Upper lobe of right lung (tissue), 1 donor: Measurements from ENCODE around the gene ARMH1. TPM values are rescaled to one million over a fixed set of nuclear protein-coding genes. Genes with fewer than 3 reads are reported as not detected.
A peak's percentile ranks its signal among the peaks of the same experiment; 100 is the strongest.

Experiments used
- ATAC-seq: fragments of 200-7000 bp; cut with Tn5 transposase; one replicate; pipeline ENCODE4 v1.9.1; 2020; ENCODE audit warnings: mild to moderate bottlenecking, moderate library complexity
- DNase-seq: peaks from one replicate; pipeline ENCODE4 v3.0.0-alpha.2; 2020
- H3K27ac ChIP-seq: fragments of 200-600 bp; one replicate; pipeline ENCODE4 v1.8.0; 2022
- H3K27me3 ChIP-seq: fragments of 200-600 bp; one replicate; pipeline ENCODE4 v1.8.0; 2022; ENCODE audit warnings: mild to moderate bottlenecking
- H3K36me3 ChIP-seq: fragments of 200-600 bp; one replicate; pipeline ENCODE4 v1.8.0; 2022
- H3K4me1 ChIP-seq: fragments of 200-600 bp; one replicate; pipeline ENCODE4 v1.8.0; 2022
- H3K4me3 ChIP-seq: fragments of 200-600 bp; one replicate; pipeline ENCODE4 v1.8.0; 2022; ENCODE audit warnings: mild to moderate bottlenecking
- H3K9me3 ChIP-seq: fragments of 200-600 bp; one replicate; pipeline ENCODE4 v1.8.0; 2022
- intact Hi-C: fragments of 100-400 bp; cut with DNase I; formaldehyde crosslinking; loops from one replicate; pipeline ENCODE4 v1.11.0; 2022
- total RNA-seq: library from RNA; stranded (reverse); fragmentation: NEBNext Ultra II Directional; extraction: Animal tissue kit (Norgen Biotek cat#: 25700); gene quantifications from one replicate; pipeline ENCODE4 v1.2.1, GENCODE V29; 2021
- TF ChIP-seq, protein P1 (sequence below): fragments of 200-600 bp; IDR thresholded peaks from one replicate; pipeline ENCODE4 v1.8.0; 2022; ENCODE audit warnings: antibody characterized with exemption
- donor health status: DM: no; HTN: yes; CAD: no; lungs with severe emphysema.

The ARMH1 gene
- total RNA-seq, 1 donor from 2014 or later: 5.9 TPM

DNA sequence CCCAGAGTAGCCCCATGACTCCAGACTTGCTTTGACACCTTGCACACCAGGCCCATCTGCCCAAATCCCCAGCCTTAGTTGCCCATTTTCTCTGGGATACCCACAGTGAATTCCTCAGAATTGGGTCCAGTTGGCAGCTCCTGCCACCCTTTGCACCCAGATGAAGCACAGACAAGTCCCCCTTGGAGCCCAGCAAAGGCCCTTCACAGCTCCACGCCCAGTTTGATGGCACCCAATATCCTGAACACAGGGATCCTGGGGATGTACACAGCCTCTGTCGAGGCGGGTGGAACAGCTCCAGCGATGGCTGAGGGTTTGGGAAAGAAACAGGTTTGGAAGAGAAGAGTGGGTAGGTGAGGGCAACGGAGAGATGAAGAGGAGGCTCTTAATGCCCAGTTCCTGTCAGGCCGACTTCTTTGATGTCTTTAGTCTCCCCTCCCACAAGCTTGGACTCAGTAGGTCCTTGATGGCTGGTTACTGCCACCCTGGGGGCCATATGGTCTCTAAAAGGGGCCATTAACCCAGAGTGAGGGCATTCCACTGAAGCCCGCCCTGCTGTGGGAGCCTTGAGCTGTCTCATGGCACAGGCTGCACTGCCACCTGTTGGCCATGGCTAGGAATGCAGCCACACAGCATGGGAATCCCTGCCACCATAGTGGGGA, 21.9 kb upstream of the ARMH1 start:
- H3K9me3 ChIP-seq: no peaks in the 10 kb centered on the region
- intact Hi-C loops: no loop called here
- H3K36me3 ChIP-seq: peaks cover 59% of the 10 kb centered on the region
- no peaks in the 10 kb centered on the region for H3K27me3 ChIP-seq
- H3K4me1 ChIP-seq: no peaks in the 10 kb centered on the region
- peak; percentile 93 for ATAC-seq
- peak; percentile 86 for DNase-seq
- H3K27ac ChIP-seq: no peak overlapping the region
- TF ChIP-seq, protein P1, sequence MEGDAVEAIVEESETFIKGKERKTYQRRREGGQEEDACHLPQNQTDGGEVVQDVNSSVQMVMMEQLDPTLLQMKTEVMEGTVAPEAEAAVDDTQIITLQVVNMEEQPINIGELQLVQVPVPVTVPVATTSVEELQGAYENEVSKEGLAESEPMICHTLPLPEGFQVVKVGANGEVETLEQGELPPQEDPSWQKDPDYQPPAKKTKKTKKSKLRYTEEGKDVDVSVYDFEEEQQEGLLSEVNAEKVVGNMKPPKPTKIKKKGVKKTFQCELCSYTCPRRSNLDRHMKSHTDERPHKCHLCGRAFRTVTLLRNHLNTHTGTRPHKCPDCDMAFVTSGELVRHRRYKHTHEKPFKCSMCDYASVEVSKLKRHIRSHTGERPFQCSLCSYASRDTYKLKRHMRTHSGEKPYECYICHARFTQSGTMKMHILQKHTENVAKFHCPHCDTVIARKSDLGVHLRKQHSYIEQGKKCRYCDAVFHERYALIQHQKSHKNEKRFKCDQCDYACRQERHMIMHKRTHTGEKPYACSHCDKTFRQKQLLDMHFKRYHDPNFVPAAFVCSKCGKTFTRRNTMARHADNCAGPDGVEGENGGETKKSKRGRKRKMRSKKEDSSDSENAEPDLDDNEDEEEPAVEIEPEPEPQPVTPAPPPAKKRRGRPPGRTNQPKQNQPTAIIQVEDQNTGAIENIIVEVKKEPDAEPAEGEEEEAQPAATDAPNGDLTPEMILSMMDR: peak; percentile 95
- no peak overlapping the region for H3K4me3 ChIP-seq

DNA sequence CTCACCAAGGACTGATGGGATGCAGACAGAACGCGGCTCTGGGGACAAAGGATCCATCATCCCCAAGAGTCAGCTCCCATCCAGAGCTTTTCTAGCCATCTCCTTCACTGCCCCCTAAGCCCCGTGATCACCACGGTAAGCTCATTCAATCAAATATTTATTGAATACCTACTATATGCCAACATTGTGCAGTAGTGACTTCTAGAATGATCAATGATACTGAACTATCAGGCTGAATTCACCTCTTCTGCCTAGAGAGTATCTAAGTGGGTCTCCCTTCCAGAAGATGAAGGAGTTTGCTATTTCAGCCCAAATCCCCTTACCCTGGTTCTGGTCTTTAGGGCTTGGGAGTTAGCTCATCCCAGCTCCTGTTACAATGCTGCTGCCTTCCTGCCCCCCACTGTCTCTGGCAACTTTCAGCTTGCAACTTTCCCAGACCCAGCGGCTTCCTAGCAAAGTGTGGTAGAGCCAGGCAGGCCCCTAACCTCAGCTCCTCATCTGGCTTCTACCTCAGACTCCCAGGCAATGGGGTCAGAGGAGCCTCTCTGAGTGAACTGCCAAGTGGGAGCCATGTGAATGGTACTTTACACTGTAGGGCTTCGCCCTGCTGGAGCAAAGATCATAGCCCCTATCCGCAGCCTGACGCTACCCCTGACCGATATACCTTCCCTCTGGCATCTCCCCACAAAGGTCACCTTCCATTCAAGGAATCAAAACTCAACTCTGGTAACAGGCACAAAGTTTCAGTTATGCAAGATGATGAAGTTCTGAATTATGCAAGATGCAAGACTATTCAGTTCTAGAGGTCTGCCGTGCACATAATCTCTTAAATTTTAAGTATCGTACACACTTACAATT, 21.2 kb upstream of the ARMH1 start:
- H3K4me1 ChIP-seq: no peaks in the 10 kb centered on the region
- no peak overlapping the region for H3K4me3 ChIP-seq
- TF ChIP-seq, protein P1: peak; percentile 8
- no peaks in the 10 kb centered on the region for H3K9me3 ChIP-seq
- no peak overlapping the region for H3K27ac ChIP-seq
- DNase-seq (no peak), ATAC-seq (no peak)
- peaks cover 52% of the 10 kb centered on the region for H3K36me3 ChIP-seq
- intact Hi-C loops: no loop called here
- H3K27me3 ChIP-seq: no peaks in the 10 kb centered on the region

DNA sequence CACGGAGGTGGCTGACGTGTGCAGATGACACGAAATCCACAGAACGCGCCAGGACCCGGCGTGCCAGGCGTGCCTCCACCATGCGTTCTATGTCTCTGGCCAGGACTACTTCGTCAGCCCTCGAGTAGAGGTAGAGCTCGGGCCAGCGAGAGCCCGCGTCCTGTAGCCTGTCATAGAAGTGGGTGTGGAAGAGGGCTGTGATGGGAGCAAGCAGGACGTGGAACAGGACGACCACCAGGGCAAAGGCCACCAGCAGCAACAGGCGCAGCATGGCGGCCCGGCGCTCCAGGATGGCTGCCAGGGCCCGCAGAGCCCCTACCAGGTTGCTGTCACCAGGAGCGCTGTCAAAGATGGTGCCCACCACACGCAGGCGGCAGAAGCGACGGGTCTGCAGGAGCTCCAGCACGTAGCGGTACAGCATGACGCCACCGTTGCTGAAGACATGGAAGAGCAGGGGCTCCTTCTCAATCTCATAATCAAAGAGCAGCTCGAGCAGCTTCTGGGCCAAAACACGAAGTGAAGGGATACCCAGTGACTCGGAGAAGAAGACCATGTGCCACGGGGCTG, 19.8 kb upstream of the ARMH1 start:
- DNase-seq: no peak
- intact Hi-C loops: no loop called here
- TF ChIP-seq, protein P1: no peak

DNA sequence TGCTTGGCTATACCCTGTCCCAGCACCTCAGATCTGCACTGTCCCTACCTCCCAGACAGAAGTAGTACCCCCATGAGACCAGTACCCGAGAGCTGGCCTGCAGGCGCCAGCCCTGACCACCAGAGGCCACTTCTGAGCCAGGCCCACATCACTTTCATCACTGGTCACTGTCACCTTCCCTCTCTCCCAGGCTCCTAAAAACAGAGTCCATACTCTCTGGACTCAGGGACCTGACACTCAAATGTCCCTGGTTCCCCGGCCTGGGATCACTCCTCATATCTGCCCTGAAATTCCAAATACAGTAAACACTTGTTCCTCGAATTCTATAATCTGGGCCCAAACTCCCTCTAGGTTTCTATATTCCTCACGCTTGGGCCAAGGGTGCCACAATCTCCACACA, 18.9 kb upstream of the ARMH1 start:
- Histone ChIP-seq H3K9me3 (no peaks in the 10 kb centered on the region), H3K4me3 (no peak overlapping the region), H3K4me1 (peaks cover 3% of the 10 kb centered on the region), H3K27ac (no peak overlapping the region), H3K36me3 (peaks cover 29% of the 10 kb centered on the region), H3K27me3 (no peaks in the 10 kb centered on the region)
- ATAC-seq (peak; percentile 53), DNase-seq (no peak)
- intact Hi-C loops: no loop called here
- TF ChIP-seq, protein P1: peak; percentile 57

More for the DNA sequence above, 19.8 kb upstream of the ARMH1 start:
- no peaks in the 10 kb centered on the region for H3K4me1 ChIP-seq
- H3K9me3 ChIP-seq: no peaks in the 10 kb centered on the region
- ATAC-seq: no peak
- no peak overlapping the region for H3K4me3 ChIP-seq
- H3K27ac ChIP-seq: no peak overlapping the region
- H3K27me3 ChIP-seq: no peaks in the 10 kb centered on the region
- peaks cover 38% of the 10 kb centered on the region for H3K36me3 ChIP-seq

DNA sequence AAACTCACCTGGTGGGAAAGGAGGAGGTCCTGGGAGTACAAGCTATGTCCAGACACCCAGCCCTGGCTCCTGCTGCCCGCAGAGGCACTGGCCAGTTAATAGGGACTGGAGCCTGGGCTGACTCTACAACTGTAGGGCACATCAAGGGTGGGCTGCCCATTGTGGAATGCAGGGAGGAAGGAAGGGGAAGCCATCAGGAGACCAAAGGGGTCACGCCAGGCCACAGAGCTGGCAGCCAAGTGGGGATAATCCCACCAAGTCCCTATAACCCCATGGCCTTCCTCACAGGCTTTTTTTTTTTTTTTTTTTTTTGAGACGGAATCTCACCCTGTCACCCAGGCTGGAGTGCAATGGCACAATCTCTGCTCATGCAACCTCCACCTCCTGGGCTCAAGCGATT, 14.9 kb upstream of the ARMH1 start:
- TF ChIP-seq, protein P1: no peak
- Histone ChIP-seq H3K4me3 (no peak overlapping the region), H3K4me1 (peaks cover 3% of the 10 kb centered on the region), H3K27ac (no peak overlapping the region), H3K27me3 (no peaks in the 10 kb centered on the region), H3K9me3 (no peaks in the 10 kb centered on the region), H3K36me3 (peaks cover 6% of the 10 kb centered on the region)
- DNase-seq: no peak
- no peak for ATAC-seq
- intact Hi-C loops: no loop called here
